ENCODE measurements around the gene POMZP3.
"Not testable (repeated sequence)": the region's sequence is repeated elsewhere in the genome, so short reads cannot be mapped to it uniquely, and the experiment has no call there.

POMZP3 gene

GRCh38 chr7:76561342-76561741 is 65.7 kb downstream of the POMZP3 start:
- H3K9me3 ChIP-seq (ENCODE audit: control insufficient read depth, insufficient read depth, low read depth, low read length); H3K4me3 ChIP-seq (ENCODE audit: low read depth, low read length); H3K27me3 ChIP-seq (ENCODE audit: control insufficient read depth, insufficient read depth, low read length); H3K27ac ChIP-seq (ENCODE audit: low read depth, low read length); H3K36me3 ChIP-seq (ENCODE audit: control insufficient read depth, insufficient read depth, low read length); H3K4me1 ChIP-seq (ENCODE audit: control insufficient read depth, insufficient read depth, low read length); H3K9ac ChIP-seq (ENCODE audit: low read length): not testable (repeated sequence)

GRCh38 chr7:76560157-76560556 is 66.9 kb downstream of the POMZP3 start:
- not testable (repeated sequence) for H3K27me3 ChIP-seq (ENCODE audit: control insufficient read depth, insufficient read depth, low read length); H3K27ac ChIP-seq (ENCODE audit: low read depth, low read length); H3K4me1 ChIP-seq (ENCODE audit: control insufficient read depth, insufficient read depth, low read length); H3K9ac ChIP-seq (ENCODE audit: low read length); H3K9me3 ChIP-seq (ENCODE audit: control insufficient read depth, insufficient read depth, low read depth, low read length); H3K4me3 ChIP-seq (ENCODE audit: low read depth, low read length); H3K36me3 ChIP-seq (ENCODE audit: control insufficient read depth, insufficient read depth, low read length)

Measured in HUES6 (cell line).